Endothelial cell of umbilical vein (primary cell): ENCODE measurements around the gene SHISA6. TPM values are rescaled to one million over a fixed set of nuclear protein-coding genes. Genes with fewer than 3 reads are reported as not detected.

Source experiments
- BruUV-seq: library from RNA; stranded (reverse); fragments of 400-500 nt; replicated peaks from 2 replicates; lab custom pipeline; 2021; lab: Mats Ljungman, UMichigan
- CTCF ChIA-PET: fragments of 300-600, 350-600 bp; sonication (Branson Sonifier 250); formaldehyde crosslinking; loops from one replicate; lab custom pipeline; 2021; ENCODE audit warnings: antibody characterized with exemption, inconsistent platforms; lab: Charles Lee
- POLR2A ChIA-PET: fragments of 300-600, 350-600 bp; sonication (Branson Sonifier 250); formaldehyde crosslinking; loops from one replicate; lab custom pipeline; 2021; ENCODE audit warnings: antibody characterized with exemption, inconsistent platforms; lab: Charles Lee
- DNase-seq: peaks from one replicate; pipeline ENCODE4 v3.0.0-alpha.2; 2011; ENCODE audit warnings: low read depth, low spot score
- FAIRE-seq: peaks from 2 replicates; lab custom pipeline; 2011; peaks lifted over from hg19 to GRCh38; lab: Jason Lieb, UNC
- H2AFZ ChIP-seq: 2 replicates; pipeline ENCODE4 v1.6.0; 2012; ENCODE audit warnings: low read depth, low read length, control low read depth, inconsistent platforms
- H3K27ac ChIP-seq: 2 replicates; pipeline ENCODE4 v1.5.1; 2011; ENCODE audit warnings: low read depth, mild to moderate bottlenecking, control low read depth, low read length, moderate library complexity; ENCODE audit not compliant: insufficient read depth
- H3K27me3 ChIP-seq, 2 experiments: 2 replicates each; pipeline versions ENCODE4 v1.6.0 to v1.6.1; 2011; ENCODE audit warnings: low read length in 2 of 2, mixed read lengths in 1 of 2; ENCODE audit not compliant: control insufficient read depth in 2 of 2, insufficient read depth in 2 of 2
- H3K36me3 ChIP-seq, 2 experiments: 2 replicates in 1 of 2; 3 replicates in 1 of 2; pipeline ENCODE4 v1.5.1; 2011; ENCODE audit warnings: low read length in 2 of 2, mild to moderate bottlenecking in 1 of 2, moderate library complexity in 1 of 2; ENCODE audit not compliant: control insufficient read depth in 2 of 2, insufficient read depth in 2 of 2; ENCODE audit errors: extremely low read depth in 1 of 2
- H3K4me1 ChIP-seq: 3 replicates; pipeline ENCODE4 v1.5.1; 2011; ENCODE audit warnings: mild to moderate bottlenecking, low read length; ENCODE audit not compliant: control insufficient read depth, insufficient read depth; ENCODE audit errors: extremely low read depth
- H3K4me2 ChIP-seq: 2 replicates; pipeline ENCODE4 v1.6.1; 2011; ENCODE audit warnings: low read length, control low read depth, mixed read lengths; ENCODE audit not compliant: insufficient read depth
- H3K4me3 ChIP-seq, 3 experiments: fragments of 200-600 bp in 1 of 3; sonication (generic), shearing (Covaris generic) in 1 of 3; replicated peaks in 1 of 3; 2 replicates each; pipeline ENCODE4 v1.5.1; 2011 to 2016; ENCODE audit warnings: control low read depth in 3 of 3, low read length in 3 of 3, mild to moderate bottlenecking in 2 of 3, inconsistent platforms in 1 of 3, low read depth in 1 of 3, moderate library complexity in 1 of 3; ENCODE audit not compliant: insufficient read depth in 1 of 3
- H3K79me2 ChIP-seq: 2 replicates; pipeline ENCODE4 v1.6.0; 2012; ENCODE audit warnings: low read length, inconsistent platforms; ENCODE audit not compliant: control insufficient read depth, insufficient read depth
- H3K9ac ChIP-seq: replicated peaks from 2 replicates; pipeline ENCODE3; 2011; ENCODE audit warnings: low read length, control low read depth; ENCODE audit not compliant: insufficient read depth; ENCODE audit errors: extremely low read depth
- H3K9me1 ChIP-seq: replicated peaks from 3 replicates; pipeline ENCODE4 v1.6.0; 2011; ENCODE audit warnings: mild to moderate bottlenecking, low read length; ENCODE audit not compliant: control insufficient read depth, insufficient read depth; ENCODE audit errors: extremely low read depth
- H3K9me3 ChIP-seq: replicated peaks from 2 replicates; pipeline ENCODE4 v1.5.1; 2012; ENCODE audit warnings: low read length, inconsistent platforms; ENCODE audit not compliant: control insufficient read depth, insufficient read depth
- H4K20me1 ChIP-seq: replicated peaks from 2 replicates; pipeline ENCODE3; 2011; ENCODE audit warnings: mild to moderate bottlenecking, low read length; ENCODE audit not compliant: control insufficient read depth, insufficient read depth; ENCODE audit errors: extremely low read depth
- CTCF ChIP-seq, 2 donors: IDR thresholded peaks; 1 replicate in 1 of 2; 2 replicates in 1 of 2; pipeline ENCODE4 v1.5.1; 2011; ENCODE audit warnings: low read length in 2 of 2, mild to moderate bottlenecking in 2 of 2, moderate library complexity in 2 of 2, control low read depth in 1 of 2, inconsistent platforms in 1 of 2, low read depth in 1 of 2; ENCODE audit not compliant: insufficient read depth in 1 of 2; ENCODE audit errors: extremely low read depth in 1 of 2
- EZH2 ChIP-seq: IDR thresholded peaks from 2 replicates; pipeline ENCODE4 v1.6.1; 2012; ENCODE audit warnings: borderline replicate concordance, low read depth, mild to moderate bottlenecking, moderate library complexity, low read length, inconsistent platforms; ENCODE audit not compliant: severe bottlenecking
- FOS ChIP-seq: IDR thresholded peaks from 2 replicates; pipeline ENCODE4 v1.6.1; 2011; ENCODE audit warnings: mild to moderate bottlenecking, low read length, moderate library complexity, borderline replicate concordance; ENCODE audit not compliant: insufficient read depth
- GATA2 ChIP-seq: IDR thresholded peaks from 2 replicates; pipeline ENCODE4 v1.7.0; 2011; ENCODE audit warnings: low read depth, mild to moderate bottlenecking, moderate library complexity, mixed read lengths, low read length; ENCODE audit not compliant: insufficient read length, insufficient read depth
- JUN ChIP-seq: IDR thresholded peaks from 2 replicates; pipeline ENCODE4 v1.6.1; 2011; ENCODE audit warnings: borderline replicate concordance, low read depth; ENCODE audit not compliant: insufficient read length, insufficient read depth
- MYC ChIP-seq: IDR thresholded peaks from one replicate; pipeline ENCODE4 v1.6.1; 2011; ENCODE audit warnings: mild to moderate bottlenecking, low read depth, low read length
- POLR2A ChIP-seq: IDR thresholded peaks from 2 replicates; pipeline ENCODE4 v1.6.1; 2012; ENCODE audit warnings: low read depth, mild to moderate bottlenecking, control low read depth, low read length
- POLR2AphosphoS5 ChIP-seq: IDR thresholded peaks from 2 replicates; pipeline ENCODE4 v1.6.1; 2012; ENCODE audit warnings: low read depth, mild to moderate bottlenecking, control low read depth, low read length, moderate library complexity; ENCODE audit not compliant: insufficient read depth
- dilution Hi-C: fragments of 300-500 bp; cut with MboI; formaldehyde crosslinking; loops from one replicate; pipeline ENCODE4 v1.15.0; 2019; ENCODE audit warnings: low sequenced_read_pairs; ENCODE audit not compliant: extremely low pct_ligation_motif_present
- intact Hi-C: fragments of 100-400 bp; cut with micrococcal nuclease; formaldehyde crosslinking; loops from one replicate; pipeline ENCODE4 v1.10.0; 2022
- polyA plus RNA-seq, 4 experiments: library from polyadenylated mRNA; depleted of rRNA in 3 of 4; stranded (reverse) in 3 of 4; unstranded in 1 of 4; fragments of >200 nt; gene quantifications; 2 replicates each; pipeline versions ENCODE4 v1.2.1 to v1.2.3, GENCODE V29; 2011 to 2012; ENCODE audit warnings: missing spikeins in 1 of 4
- total RNA-seq: library from RNA; stranded (reverse); gene quantifications from 2 replicates; pipeline ENCODE4 v1.2.3, GENCODE V29; 2021
- TF ChIP-seq, protein P1 (sequence below): IDR thresholded peaks from 2 replicates; pipeline ENCODE4 v1.6.1; 2011; ENCODE audit not compliant: insufficient read depth, insufficient read length

The SHISA6 gene
- total and polyA plus RNA-seq, 2 donors (not counting 3 experiments of a cell fraction or from before 2014, with no cell fraction given) = not detected

- Histone ChIP-seq H3K9me3 (peaks cover 2% of the 10 kb centered on the region), H3K4me2 (no peak overlapping the region), H3K27me3 (no peaks in the 10 kb centered on the region), H3K79me2 (no peaks in the 10 kb centered on the region), H3K36me3 (no peaks in the 10 kb centered on the region), H3K9me1 (no peaks in the 10 kb centered on the region), H3K4me3 (no peak overlapping the region), H4K20me1 (no peaks in the 10 kb centered on the region), H3K4me1 (no peaks in the 10 kb centered on the region), H2AFZ (no peak overlapping the region), H3K27ac (no peak overlapping the region), H3K9ac (no peak overlapping the region)
- ChIA-PET CTCF (no interaction called here), POLR2A (no interaction called here)
- TF ChIP-seq EZH2 = no peak
- TF ChIP-seq JUN = no peak
- no peak for TF ChIP-seq FOS
- no peak for TF ChIP-seq POLR2AphosphoS5
- TF ChIP-seq MYC = no peak
- dilution Hi-C loops (no loop called here), intact Hi-C loops (no loop called here)
- no peak for DNase-seq
- no peak for FAIRE-seq
- no TSS peak for BruUV-seq
These were observed 90.8 kb downstream of the SHISA6 start for GRCh38 chr17:11331547-11332513.

- FAIRE-seq (no peak), DNase-seq (no peak)
- Histone ChIP-seq H3K4me2 (no peak overlapping the region), H3K9me1 (no peaks in the 10 kb centered on the region), H3K27me3 (no peaks in the 10 kb centered on the region), H3K79me2 (no peaks in the 10 kb centered on the region), H3K9me3 (peaks cover 2% of the 10 kb centered on the region), H3K27ac (no peak overlapping the region), H3K9ac (no peak overlapping the region), H2AFZ (no peak overlapping the region), H3K4me3 (no peak overlapping the region), H3K4me1 (no peaks in the 10 kb centered on the region), H4K20me1 (no peaks in the 10 kb centered on the region), H3K36me3 (no peaks in the 10 kb centered on the region)
- ChIA-PET CTCF (no interaction called here), POLR2A (no interaction called here)
- BruUV-seq = no TSS peak
- no peak for TF ChIP-seq POLR2AphosphoS5
- no peak for TF ChIP-seq MYC
- no peak for TF ChIP-seq JUN
- TF ChIP-seq GATA2 = no peak
- TF ChIP-seq POLR2A = no peak
- TF ChIP-seq, protein P1, sequence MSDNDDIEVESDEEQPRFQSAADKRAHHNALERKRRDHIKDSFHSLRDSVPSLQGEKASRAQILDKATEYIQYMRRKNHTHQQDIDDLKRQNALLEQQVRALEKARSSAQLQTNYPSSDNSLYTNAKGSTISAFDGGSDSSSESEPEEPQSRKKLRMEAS = no peak
- no peak for TF ChIP-seq EZH2
- no peak for TF ChIP-seq CTCF (IDR thresholded peaks at IDR 0.05; ENCODE audit: extremely low read depth in 1 of 2, insufficient read depth in 1 of 2, low read depth in 1 of 2, low read length in 2 of 2)
- no peak for TF ChIP-seq FOS
- intact Hi-C loops (no loop called here), dilution Hi-C loops (no loop called here)
These were observed 91.7 kb downstream of the SHISA6 start for GRCh38 chr17:11332706-11333105.
